ENCODE data around the gene VSTM5.
"Not testable (repeated sequence)": the region's sequence is repeated elsewhere in the genome, so short reads cannot be mapped to it uniquely, and the experiment has no call there.

VSTM5 gene, protein sequence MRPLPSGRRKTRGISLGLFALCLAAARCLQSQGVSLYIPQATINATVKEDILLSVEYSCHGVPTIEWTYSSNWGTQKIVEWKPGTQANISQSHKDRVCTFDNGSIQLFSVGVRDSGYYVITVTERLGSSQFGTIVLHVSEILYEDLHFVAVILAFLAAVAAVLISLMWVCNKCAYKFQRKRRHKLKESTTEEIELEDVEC

DNA sequence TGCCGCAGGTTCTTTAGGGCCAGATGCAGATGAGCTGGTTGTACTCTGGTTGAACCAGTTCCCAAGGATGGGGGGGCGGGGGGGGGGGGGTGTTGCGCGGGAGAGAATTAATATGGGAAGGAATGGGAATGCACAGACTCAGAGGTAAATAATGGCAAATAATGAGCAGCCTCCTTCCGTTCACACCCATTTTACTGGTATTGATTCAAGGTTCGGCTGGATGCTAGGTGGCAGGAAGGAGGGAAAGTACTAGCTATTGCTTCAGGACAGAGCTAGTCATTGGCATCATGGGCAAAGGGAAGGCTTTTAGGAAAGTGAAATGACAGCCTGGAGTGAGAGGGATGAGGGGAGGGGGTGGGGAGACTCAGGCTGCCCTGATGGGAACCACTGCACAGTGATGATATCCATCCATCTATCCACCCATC lies at the start of gene VSTM5:
VSTM5 (minus strand) TSS at position 25 of the 425 bp plus-strand sequence. CDS start 116 bp downstream, outside the sequence.
- no peak for DNase-seq (ENCODE audit: low read depth in 2 of 2)

DNA sequence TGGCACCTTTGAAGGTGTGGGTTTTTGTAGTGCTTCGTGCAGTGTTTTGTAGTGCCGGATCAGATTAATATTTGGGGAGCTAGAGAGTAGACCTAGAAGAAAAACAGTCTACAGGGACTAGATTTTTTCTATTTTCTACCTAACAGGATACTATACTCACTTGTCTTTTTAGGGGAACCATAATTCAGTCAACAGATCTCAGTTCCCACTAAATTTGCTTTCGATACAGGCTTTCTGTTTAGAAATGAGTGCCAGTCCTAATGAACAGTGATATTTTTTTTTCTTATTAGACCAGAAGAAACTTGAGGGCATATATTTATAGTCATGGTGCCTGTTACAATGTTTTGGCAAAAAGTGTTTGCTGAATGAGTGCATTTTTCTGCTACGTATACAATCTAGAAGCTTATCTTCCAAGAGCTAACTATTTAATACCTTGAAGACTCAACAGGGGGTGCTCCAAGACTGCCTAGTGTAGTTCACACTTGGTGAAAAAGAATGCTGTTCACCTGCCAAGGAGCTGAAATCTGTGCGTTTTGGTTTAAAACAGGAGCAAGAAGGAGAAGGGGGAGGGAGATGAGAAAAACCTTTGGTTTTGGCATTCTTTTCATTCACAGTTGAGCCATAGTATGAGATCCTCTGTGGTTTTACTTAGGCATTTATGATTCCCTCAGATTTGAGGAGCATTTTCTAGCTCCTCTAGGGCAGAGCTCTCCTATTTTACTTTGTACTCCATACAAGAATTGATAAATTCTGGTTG lies 44.9 kb upstream of the VSTM5 start:
- no peak for DNase-seq (ENCODE audit: low read depth in 2 of 2)

DNA sequence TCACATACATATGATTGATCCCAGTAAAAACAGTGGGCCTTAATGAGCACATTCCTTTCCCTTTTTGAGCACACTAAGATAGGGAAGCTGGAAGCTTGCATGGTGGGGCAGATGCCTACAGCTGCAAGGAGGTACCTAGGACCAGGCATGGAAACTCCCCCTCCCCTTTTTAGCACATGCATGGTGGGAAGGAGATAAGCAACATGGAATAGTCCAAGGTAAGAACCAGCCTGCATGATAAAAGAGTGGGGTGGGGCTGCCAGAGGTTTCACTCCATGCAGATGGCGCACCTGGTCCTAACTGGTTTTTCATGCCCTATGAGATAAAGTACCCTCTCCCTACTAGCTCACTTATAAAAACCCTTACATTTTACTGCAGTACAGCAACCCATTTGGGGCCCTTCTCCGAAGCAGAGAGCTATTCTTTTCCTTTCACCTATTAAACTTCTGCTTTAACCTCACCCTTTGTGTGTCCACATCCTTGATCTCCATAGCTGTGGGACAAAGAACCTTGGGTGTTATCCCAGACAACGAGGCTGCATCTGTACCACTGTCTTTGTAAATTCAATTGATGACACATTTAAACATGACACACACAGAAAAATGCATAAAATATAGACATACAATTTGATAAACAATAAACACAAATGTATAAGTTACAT lies 40.1 kb upstream of the VSTM5 start:
- no peak for DNase-seq (ENCODE audit: low read depth in 2 of 2)

DNA sequence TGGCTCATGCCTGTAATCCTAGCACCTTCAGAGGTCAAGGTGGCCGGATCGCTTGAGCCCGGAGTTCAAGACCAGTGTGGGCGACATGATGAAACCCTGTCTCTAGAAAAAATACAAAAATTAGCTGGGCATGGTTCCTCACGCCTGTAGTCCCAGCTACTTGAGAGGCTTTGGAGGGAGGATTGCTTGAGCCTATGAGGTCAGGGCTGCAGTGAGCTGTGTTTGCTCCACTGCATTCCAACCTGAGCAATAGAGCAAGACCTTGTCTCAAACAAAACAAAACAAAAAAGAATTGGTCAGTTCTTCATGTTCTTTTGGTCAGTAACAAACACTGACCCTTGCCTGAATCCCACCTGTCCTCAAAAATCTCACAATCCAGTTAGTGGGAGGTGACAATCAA lies 36.7 kb upstream of the VSTM5 start:
- DNase-seq (ENCODE audit: low read depth in 2 of 2): no peak

DNA sequence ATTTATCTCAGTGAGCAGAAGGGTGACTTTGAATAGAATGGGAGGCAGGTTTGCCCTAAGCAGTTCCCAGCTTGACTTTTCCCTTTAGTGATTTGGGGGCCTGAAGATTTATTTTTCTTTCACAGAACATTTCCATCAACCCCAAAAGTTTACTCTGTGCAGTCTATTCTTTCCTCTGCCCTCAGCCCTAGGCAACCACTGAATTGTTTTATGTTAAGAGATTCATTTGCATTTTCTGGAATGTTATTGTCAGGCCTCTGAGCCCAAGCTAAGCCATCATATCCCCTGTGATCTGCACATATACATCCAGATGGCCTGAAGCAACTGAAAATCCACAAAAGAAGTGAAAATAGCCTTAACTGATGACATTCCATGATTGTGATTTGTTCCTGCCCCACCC lies 28.7 kb upstream of the VSTM5 start:
- not testable (repeated sequence) for DNase-seq (ENCODE audit: low read depth in 2 of 2)

DNA sequence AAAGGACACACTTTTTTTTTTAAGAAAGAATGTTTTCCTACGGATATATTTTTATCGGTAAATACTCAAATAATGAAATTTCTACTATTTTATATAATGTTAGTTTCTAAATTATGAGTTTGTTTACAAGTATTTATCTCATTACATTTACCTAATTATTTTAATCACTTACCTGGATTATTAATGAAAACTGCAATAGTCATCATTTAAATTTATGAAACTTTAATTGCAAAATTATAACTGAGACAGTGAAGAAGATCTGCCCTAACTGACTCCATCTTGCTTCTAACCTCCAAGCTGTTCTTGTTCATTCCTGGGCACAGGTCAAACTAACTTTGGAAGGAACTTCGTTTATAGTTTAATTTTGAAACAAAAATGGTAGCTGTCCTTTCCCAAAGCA lies 25.2 kb upstream of the VSTM5 start:
- DNase-seq (ENCODE audit: low read depth in 2 of 2): no peak

DNA sequence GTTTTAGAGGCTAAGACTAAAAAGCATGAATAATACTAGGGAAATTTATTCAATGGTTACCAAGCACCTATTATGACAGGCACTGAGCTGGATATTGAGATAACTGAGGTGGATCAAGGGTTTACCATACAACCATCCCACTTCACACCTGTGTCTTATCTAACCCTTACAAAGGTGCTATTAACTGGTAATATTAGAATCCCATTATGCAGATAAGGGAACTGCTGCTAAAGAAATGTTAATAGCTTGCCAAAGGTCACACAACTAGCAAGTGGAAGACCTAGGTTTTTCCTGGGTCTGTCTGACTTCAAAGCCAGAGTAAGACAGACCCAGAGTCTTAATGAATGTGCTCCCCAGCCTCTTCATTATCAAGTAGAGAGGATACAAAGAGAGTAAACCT lies 21.1 kb upstream of the VSTM5 start:
- no peak for DNase-seq (ENCODE audit: low read depth in 2 of 2)

DNA sequence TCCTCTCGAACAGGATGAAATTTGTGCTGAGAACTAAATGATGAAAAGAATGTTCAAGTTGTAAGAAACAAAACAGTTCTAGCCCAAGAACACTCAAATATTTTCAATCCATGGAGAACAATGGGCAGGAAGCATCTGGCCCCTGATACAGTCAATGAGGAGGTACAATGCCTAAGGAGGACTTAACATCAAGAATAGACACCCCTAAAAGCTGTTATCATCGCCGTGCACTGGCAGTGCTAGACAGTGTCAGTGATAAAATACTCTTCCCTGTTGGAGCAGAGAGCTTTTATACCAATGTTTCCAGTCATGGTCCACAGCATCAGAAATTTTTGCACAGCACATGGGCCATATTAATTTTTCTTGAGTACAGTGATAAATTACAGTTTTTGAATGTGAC lies 20.2 kb upstream of the VSTM5 start:
- DNase-seq (ENCODE audit: low read depth in 2 of 2): no peak

DNA sequence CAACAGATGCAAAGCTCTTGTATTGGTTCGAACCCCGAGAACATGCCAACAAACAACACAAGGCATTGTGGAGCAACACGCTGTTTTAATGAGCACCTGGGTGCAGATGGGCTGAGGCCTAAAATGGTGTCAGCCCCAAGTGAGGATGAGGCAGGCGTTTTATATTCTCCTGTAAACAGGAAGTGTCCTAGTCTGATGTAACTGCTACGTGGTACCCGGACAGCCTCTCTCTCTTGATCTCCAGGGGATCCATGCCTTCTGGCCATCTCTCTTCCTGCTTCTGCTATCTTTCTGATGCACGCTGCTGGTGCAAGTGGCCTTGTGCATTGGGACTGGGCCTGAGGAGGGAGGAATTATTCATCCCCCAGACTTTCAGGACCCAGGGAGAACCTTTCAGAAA lies 19.4 kb upstream of the VSTM5 start:
- DNase-seq (ENCODE audit: low read depth in 2 of 2): no peak

DNA sequence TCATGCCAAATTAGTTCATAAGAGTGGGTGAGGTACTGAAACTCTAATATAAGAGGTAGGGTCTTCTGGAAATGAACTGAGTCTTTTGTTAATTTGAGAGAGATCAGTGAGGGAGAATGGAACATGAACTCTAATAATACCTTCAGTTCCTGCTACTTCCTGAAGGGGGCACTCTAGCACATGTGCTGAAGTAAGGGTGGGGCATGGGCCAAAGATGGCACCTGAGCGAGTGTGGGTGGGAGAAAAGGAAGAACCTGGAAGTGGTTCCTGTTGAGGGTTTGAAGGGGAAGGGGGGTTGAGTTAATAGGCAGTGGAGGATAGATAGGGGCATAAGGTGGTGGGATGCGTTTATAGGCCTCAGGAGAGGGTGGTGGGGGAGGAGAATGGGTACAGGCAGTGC lies 18.0 kb upstream of the VSTM5 start:
- not testable (repeated sequence) for DNase-seq (ENCODE audit: low read depth in 2 of 2)

DNA sequence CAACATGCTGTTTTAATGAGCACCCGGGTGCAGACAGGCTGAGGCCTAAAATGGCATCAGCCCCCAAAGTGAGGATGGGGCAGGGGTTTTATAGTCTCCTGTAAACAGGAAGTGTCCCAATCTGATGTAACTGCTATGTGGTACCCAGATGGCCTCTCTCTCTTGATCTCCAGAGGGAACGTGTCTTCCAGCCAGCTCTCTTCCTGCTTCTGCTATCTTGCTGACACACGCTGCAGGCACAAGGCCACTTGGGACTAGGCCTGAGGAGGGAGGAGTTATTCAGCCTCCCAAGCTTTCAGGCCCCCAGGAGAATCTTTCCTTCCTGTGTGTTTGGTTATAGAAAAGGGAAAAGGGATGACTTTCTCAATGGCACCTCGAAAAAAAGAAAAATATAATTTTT lies 11.4 kb upstream of the VSTM5 start:
- no peak for DNase-seq (ENCODE audit: low read depth in 2 of 2)

DNA sequence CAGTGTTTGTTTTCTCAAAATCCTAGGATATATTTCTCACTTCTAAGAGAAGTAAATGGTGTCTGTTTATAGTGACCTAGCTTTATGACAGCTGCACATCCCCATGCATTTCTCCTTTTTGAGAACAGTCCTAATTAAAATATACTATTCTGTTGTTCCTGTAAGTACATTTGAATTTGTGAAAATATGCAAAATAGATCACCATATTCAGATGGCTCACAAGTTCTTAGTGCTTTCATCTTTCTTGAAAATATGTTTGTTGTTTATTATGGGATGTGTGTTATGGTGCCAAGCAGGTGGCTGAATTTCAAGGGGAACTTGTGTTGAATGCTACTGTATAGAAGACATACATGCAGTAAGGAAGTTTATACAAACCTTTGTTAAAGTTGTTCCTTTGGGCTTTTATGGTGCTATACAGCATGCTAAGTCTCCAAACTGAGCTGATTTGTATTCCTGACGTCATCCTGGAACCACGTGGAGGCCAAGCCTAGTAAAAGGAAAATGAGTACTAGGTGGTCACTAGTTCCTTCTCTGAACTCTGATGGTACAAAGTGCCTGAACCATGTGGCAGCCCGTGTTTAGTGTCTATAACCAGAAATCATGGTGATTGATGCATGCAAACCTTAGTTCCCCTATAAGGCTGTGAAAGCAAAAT lies 7.8 kb upstream of the VSTM5 start:
- DNase-seq (ENCODE audit: low read depth in 2 of 2): no peak

DNA sequence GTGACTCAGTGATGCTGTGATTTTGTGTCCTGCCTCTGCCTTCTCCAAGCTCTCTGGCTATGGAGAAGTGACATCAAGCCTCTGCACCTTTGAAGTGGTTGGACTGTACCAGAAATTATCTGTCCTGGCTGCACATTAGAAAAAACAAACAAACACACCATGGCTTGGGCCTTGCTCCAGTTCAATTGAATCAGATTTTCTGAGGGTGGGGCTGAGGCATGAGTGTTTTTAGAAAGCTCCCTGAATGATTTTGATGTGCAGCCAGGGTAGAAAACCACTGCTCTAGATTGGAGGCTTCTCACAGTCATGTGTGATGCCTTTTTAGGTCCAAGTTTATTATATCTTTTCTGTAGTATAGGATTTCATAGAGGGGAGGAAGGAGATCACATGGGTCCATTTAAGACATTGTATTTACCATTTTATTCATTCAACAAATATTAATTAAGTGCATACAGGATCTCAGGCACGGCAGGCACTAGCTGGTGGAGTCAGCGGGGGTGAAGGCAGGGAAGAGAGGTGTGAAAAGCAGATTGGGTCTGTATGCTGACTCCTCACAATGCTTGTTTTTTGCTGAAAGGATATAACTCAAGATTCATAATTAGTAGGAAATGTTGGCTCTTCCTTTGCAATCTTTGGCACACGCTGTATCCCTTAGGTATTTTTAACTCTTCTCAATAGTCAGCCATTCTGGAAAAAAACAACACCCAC lies 7.1 kb upstream of the VSTM5 start:
- no peak for DNase-seq (ENCODE audit: low read depth in 2 of 2)

DNA sequence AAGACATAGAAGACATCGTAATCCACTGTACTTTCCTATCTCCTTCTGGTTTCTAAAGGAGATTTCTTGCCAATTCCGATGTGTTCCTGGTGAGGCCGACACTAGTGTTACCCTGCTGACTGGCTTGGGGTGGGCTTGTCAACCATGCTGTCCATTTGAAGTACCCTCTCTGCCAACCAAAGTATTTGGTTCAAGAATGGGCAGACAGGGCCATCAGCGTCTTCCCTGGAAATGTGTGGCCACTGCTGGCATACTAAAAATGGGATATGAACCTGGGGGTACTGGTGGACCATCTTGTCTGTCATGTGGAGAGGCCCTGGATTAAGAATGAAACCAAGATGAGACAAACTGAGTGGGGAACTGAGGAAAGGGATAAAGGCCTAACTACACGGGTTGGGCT lies 1.8 kb upstream of the VSTM5 start:
- DNase-seq (ENCODE audit: low read depth in 2 of 2): no peak

DNA sequence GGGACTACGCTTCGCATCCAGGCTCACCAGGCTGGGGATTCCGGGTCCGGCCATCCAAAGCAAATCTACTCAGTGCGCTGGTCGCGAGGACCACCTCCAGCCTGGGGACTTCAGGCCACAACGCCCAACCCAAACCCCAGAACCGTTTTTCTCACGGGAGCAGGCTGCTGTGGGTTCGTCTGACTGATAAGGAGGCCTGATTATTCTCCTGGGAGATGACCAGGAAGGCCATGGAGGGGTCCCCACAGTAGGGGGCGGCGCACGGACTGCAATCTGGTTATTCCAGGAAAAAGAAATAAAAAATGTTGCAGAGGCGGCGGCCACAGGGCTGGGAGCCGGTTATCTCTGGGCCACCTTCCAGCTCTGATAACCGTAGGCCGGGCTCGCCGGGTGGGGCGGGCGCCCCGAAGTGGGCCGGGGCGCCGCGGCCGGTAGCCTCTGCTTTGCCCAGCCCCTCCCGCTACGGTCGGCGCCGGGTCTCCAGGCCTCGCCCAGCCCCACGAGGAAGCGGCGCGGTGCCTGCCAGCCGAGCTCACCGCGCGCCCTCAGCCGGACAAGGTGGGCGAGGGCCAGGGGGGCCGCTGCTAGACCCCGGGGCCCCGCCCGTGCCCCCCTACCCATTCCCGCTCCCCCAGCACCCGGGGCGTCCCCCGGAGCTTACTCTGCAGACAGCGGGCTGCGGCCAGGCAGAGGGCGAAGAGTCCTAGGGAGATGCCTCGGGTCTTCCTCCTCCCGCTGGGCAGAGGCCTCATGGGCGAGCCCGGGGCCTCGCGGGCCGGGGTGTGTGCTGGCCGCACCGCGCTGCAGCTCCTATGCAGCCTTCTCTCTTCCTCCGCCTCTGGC lies 446 bp downstream of the VSTM5 start:
- DNase-seq (ENCODE audit: low read depth in 2 of 2): no peak

DNA sequence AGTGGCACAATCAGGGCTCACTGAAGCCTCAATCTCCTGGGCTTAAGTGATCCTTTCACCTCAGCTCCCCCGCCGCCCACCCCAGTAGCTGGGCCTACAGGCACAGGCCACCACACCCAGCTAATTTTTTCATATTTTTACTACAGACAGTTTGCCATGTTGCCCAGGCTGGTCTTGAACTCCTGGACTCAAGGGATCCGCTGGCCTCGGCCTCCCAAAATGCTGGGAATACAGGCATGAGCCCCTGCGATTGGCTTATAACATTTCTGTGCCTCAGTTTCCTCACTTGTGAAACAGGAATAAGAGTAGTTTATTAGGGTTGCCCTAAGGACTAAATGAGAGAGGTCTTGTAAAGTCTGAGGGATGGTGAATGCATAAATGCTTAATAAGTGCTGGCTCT lies 1.2 kb downstream of the VSTM5 start:
- no peak for DNase-seq (ENCODE audit: low read depth in 2 of 2)

DNA sequence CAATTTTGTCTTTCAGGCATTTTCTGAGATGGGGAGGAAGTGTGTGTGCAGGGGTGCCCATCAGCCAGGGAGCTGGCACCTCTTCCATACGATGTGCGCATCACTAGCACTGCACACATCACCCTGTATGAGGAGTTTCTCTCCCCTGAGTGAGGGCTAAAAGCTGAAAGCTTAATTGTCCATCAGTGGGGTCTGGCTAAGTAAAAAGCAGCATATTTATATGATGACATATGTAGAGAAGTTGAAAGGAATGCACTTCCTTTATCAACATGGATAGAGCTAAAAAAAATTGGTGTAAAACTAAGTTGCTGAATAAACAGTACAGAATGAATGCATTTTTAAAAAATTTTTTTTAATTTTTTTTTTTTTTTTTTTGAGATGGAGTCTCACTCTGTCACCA lies 4.0 kb downstream of the VSTM5 start:
- DNase-seq (ENCODE audit: low read depth in 2 of 2): no peak

DNA sequence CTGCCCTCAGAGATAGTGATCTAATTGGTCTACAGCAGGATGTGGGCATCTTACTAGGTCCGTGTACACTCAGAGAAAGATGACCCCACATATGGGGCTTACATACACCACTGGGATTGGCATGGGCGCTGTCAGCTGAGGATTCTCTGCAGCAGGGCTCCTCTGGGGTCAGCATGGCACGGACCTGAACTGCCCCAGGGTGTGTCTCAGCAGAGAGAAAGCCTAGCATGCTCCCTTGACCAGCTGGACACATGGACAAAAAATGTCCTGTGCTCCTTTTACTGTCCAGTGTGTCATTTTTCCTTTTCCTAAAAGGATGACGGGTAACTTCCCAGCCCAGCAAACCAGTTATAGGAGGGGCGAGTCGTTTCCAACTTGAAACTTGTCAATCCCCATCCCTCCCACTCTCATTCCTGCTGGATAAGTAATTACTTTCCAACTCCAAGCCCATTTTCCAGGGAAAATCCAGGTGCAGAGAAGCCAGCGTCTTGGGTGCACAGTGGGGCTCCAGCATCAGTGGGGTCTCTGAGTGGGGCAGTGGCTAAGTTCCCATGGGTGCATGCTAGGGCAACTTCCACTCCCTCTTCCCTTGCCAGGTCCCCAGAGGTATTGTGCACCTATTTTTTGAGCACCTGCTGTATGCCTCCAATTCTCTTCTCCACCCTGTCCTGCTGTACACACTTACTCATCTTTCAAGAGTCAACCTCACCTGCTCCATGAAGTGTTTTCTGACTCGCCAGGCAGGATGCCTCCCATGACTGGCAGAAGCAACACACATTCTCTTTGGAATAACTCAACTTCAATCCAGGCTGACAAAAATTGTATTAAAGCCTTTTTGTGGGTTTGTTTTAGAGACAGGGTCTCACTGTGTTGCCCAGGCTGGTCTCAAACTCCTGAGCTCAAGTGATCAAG lies 5.0 kb downstream of the VSTM5 start:
- no peak for DNase-seq (ENCODE audit: low read depth in 2 of 2)

DNA sequence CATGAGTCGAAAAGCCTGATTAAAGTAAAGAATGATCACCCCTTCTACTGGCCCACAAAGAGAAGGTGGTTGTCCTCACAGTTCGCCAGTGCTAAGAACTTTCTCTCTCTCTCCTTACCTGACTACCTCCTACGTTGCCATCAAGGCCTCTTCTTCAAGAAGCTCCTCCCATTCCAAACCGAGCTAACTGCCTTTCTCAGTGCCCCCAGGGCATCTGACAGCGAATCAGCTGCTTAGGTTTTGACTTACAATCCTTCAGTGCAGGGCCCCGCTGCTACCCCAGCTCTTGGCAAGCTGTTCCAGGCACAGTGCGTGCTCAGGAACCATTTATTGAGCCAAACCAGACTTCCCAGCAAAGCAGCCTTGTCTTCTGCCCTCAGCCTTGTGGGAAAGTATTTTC lies 5.8 kb downstream of the VSTM5 start:
- no peak for DNase-seq (ENCODE audit: low read depth in 2 of 2)

DNA sequence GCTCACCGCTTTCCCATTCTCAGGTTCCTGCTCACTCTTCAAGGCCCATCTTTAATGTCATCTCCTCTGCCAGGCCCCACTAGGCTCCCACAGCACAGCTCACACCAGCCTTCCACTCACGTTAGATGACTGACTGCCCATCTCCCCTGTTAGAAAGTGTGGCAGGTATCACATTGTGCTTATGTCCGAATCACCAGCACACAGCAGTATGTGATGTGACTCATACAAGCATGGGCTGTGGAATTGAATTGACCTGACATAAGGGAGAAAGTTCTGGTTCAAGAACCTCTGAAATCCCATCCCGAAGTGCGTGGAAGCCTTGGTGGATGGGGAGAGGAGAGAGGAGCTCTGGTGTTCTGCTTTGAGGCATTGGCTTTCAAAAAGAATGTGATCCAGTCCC lies 6.5 kb downstream of the VSTM5 start:
- DNase-seq (ENCODE audit: low read depth in 2 of 2): no peak
